Upper lobe of left lung (tissue), 4 donors: ENCODE data around the gene B9D2.

Experiments
- EP300 ChIP-seq, 4 donors: sonication (generic); formaldehyde crosslinking; IDR thresholded peaks; one replicate each; pipeline ENCODE4 v1.5.1; 2017; ENCODE audit warnings: antibody characterized with exemption in 4 of 4, control low read depth in 2 of 4
- POLR2A ChIP-seq, 4 donors: fragments of 450-650 bp; IDR thresholded peaks; one replicate each; pipeline ENCODE4 v1.5.1; 2016 to 2017; ENCODE audit warnings: antibody characterized with exemption in 4 of 4, mild to moderate bottlenecking in 2 of 4
- TF ChIP-seq, protein P1 (sequence below), 6 experiments: fragments of 450-650 bp in 4 of 6; fragments of 200-600 bp in 2 of 6; sonication (generic) in 2 of 6; IDR thresholded peaks; one replicate each; pipeline ENCODE4 v1.5.1; 2016 to 2019; ENCODE audit warnings: antibody characterized with exemption in 6 of 6

DNA sequence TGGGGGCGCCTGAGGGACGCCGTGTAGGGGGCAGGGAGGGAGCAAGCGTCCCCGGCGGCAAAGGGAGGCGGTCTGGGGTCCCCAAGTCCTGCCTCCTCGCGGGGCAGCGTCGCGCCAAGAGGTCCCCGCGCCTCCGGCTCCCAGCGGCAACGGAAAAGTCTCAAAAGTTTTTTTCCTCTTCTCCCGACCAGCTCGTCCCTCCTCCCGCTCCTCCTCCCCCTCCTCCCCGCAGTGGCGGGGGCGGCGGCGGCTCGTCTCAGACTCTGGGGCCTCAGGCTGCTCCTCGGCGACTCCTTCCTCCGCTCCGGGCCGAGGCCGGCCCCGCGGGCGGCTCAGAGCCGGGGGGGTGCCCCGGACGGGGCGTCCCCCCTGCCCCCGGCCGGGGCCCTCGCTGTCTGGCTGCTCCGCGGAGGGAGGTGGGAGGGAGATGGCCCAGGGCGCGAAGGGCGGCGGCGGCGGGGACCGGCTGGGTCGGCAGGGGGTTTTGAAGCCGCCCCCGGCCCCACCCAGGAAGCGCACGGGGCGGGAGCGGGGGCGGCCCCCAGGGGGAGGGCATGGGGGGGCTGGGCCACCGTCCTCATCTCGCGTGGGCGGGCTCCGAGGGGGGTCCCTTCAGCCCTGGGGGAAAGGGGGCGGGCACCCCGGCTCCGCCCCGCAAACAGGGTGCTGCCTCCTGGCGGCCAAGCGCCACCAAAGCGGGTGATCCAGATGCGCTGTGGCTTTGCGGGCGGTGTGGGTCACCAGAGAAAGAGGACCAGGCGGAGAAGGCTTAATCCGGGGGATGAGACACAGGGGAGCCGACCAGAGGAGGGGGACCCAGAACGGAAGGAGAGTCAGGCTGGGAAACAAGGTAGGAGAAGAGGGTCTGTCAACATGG is 10.2 kb downstream of the B9D2 start, which contains the start of gene TGFB1:
- TF ChIP-seq, protein P1, sequence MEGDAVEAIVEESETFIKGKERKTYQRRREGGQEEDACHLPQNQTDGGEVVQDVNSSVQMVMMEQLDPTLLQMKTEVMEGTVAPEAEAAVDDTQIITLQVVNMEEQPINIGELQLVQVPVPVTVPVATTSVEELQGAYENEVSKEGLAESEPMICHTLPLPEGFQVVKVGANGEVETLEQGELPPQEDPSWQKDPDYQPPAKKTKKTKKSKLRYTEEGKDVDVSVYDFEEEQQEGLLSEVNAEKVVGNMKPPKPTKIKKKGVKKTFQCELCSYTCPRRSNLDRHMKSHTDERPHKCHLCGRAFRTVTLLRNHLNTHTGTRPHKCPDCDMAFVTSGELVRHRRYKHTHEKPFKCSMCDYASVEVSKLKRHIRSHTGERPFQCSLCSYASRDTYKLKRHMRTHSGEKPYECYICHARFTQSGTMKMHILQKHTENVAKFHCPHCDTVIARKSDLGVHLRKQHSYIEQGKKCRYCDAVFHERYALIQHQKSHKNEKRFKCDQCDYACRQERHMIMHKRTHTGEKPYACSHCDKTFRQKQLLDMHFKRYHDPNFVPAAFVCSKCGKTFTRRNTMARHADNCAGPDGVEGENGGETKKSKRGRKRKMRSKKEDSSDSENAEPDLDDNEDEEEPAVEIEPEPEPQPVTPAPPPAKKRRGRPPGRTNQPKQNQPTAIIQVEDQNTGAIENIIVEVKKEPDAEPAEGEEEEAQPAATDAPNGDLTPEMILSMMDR (IDR thresholded peaks at IDR 0.05), result peak; percentile 86 to 93 (median 91)
- TF ChIP-seq POLR2A (IDR thresholded peaks at IDR 0.05) (peak in 2 of 4 donors; percentile 49 to 85), EP300 (IDR thresholded peaks at IDR 0.05) (no peak)
